ENCODE measurements around the gene MYLIP.

MYLIP gene

DNA sequence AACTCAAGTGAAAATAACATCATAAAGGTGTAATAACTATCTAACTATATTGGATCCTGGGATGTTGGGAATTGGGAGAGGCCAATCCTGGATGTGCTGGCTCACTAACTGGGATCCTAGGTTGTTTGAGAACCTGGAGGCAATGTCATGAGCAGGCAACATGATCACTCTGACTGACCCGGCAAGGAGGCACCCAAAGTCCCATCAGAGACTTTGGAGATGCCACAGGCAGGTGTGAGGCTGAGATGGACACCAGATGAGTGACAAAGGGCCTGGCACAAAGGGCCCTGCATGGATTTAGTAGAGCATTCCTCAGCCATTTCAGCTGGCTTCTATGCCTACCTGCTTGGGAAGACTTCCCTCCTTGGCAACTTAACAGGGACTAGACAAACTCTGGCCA, 38.4 kb upstream of the MYLIP start:
- TF ChIP-seq, protein P1, sequence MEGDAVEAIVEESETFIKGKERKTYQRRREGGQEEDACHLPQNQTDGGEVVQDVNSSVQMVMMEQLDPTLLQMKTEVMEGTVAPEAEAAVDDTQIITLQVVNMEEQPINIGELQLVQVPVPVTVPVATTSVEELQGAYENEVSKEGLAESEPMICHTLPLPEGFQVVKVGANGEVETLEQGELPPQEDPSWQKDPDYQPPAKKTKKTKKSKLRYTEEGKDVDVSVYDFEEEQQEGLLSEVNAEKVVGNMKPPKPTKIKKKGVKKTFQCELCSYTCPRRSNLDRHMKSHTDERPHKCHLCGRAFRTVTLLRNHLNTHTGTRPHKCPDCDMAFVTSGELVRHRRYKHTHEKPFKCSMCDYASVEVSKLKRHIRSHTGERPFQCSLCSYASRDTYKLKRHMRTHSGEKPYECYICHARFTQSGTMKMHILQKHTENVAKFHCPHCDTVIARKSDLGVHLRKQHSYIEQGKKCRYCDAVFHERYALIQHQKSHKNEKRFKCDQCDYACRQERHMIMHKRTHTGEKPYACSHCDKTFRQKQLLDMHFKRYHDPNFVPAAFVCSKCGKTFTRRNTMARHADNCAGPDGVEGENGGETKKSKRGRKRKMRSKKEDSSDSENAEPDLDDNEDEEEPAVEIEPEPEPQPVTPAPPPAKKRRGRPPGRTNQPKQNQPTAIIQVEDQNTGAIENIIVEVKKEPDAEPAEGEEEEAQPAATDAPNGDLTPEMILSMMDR (IDR thresholded peaks at IDR 0.05; ENCODE audit: insufficient read depth, low read length, poor library complexity, severe bottlenecking), result no peak
- TF ChIP-seq EZH2phosphoT487 (conservative IDR thresholded peaks at IDR 0.05; ENCODE audit: low read length), result no peak
- H3K79me2 ChIP-seq (ENCODE audit: insufficient read depth, low read length), result no peaks in the 10 kb centered on the region
- H3K36me3 ChIP-seq (ENCODE audit: low read length), result no peaks in the 10 kb centered on the region
- no peak overlapping the region for H2AFZ ChIP-seq (ENCODE audit: low read depth, low read length, severe bottlenecking)
- H3K9ac ChIP-seq (ENCODE audit: low read length), result no peak overlapping the region
- no peak overlapping the region for H3K4me3 ChIP-seq (ENCODE audit: insufficient read depth, low read length, poor library complexity, severe bottlenecking)
- H4K20me1 ChIP-seq (ENCODE audit: low read depth, low read length), result no peaks in the 10 kb centered on the region
- no peaks in the 10 kb centered on the region for H3F3A ChIP-seq (ENCODE audit: insufficient read depth)
- H3K27me3 ChIP-seq (ENCODE audit: low read length), result no peaks in the 10 kb centered on the region
- no peak overlapping the region for H3K4me2 ChIP-seq (ENCODE audit: low read depth, low read length, poor library complexity, severe bottlenecking)
- no peaks in the 10 kb centered on the region for H3K9me2 ChIP-seq (replicated peaks; ENCODE audit: insufficient read depth, low read length)
- H3K9me3 ChIP-seq (ENCODE audit: insufficient read depth, low read length), result no peaks in the 10 kb centered on the region
- no peak overlapping the region for H3K27ac ChIP-seq (ENCODE audit: low read depth, low read length)

DNA sequence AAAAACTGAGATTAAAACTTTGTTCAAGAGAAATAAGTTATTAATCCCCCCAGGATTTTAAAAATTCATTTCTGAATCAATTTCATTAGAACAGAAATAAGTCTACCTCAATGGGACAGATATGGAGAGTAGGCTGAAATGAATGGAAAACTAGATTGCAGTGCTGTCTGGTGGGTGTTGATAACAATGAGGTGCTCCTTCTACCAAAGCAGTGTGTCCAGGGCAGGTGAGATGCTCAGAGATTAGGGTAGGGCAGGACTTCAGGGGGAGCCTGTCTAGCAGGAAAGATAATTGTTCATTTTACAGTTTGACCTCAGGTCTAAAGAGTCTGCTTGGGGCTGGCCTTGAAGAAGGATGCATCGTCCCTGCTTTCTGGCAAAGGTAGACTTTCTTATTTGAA, 38.0 kb upstream of the MYLIP start:
- no peaks in the 10 kb centered on the region for H3K36me3 ChIP-seq (ENCODE audit: low read length)
- no peak overlapping the region for H2AFZ ChIP-seq (ENCODE audit: low read depth, low read length, severe bottlenecking)
- H3K9ac ChIP-seq (ENCODE audit: low read length), result no peak overlapping the region
- H3K4me3 ChIP-seq (ENCODE audit: insufficient read depth, low read length, poor library complexity, severe bottlenecking), result no peak overlapping the region
- no peaks in the 10 kb centered on the region for H3K9me3 ChIP-seq (ENCODE audit: insufficient read depth, low read length)
- H3K4me2 ChIP-seq (ENCODE audit: low read depth, low read length, poor library complexity, severe bottlenecking), result no peak overlapping the region
- H3K27ac ChIP-seq (ENCODE audit: low read depth, low read length), result no peak overlapping the region
- no peaks in the 10 kb centered on the region for H4K20me1 ChIP-seq (ENCODE audit: low read depth, low read length)
- no peaks in the 10 kb centered on the region for H3K27me3 ChIP-seq (ENCODE audit: low read length)
- no peaks in the 10 kb centered on the region for H3K79me2 ChIP-seq (ENCODE audit: insufficient read depth, low read length)
- TF ChIP-seq, protein P1 (IDR thresholded peaks at IDR 0.05; ENCODE audit: insufficient read depth, low read length, poor library complexity, severe bottlenecking), result no peak
- TF ChIP-seq EZH2phosphoT487 (conservative IDR thresholded peaks at IDR 0.05; ENCODE audit: low read length), result no peak
- no peaks in the 10 kb centered on the region for H3F3A ChIP-seq (ENCODE audit: insufficient read depth)
- no peaks in the 10 kb centered on the region for H3K9me2 ChIP-seq (replicated peaks; ENCODE audit: insufficient read depth, low read length)

DNA sequence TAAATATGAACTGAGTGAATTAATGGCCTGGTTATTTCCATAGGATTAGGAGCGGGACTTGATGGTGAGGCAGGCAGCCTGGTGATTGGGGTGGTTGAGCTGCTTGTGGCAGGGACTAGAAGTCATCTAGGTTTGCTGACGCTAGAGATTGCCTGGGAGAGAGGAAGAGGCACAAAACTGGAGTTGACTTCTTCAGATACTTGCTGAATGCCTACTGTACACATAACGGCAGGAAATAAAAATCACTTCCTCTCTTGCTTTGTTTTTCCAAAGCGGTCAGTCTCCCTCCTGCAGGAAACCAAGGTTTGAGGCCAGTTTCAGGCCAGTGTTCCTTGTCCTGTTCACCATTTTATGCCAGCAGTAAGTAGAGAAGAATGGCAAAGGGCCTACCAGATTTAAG, 36.7 kb upstream of the MYLIP start:
- Histone ChIP-seq H3K9ac (ENCODE audit: low read length) (no peak overlapping the region), H3K9me3 (ENCODE audit: insufficient read depth, low read length) (no peaks in the 10 kb centered on the region), H3K27ac (ENCODE audit: low read depth, low read length) (no peak overlapping the region), H3K4me3 (ENCODE audit: insufficient read depth, low read length, poor library complexity, severe bottlenecking) (no peak overlapping the region), H3K36me3 (ENCODE audit: low read length) (no peaks in the 10 kb centered on the region), H3K79me2 (ENCODE audit: insufficient read depth, low read length) (no peaks in the 10 kb centered on the region), H4K20me1 (ENCODE audit: low read depth, low read length) (no peaks in the 10 kb centered on the region), H3K27me3 (ENCODE audit: low read length) (no peaks in the 10 kb centered on the region), H3K9me2 (replicated peaks; ENCODE audit: insufficient read depth, low read length) (no peaks in the 10 kb centered on the region), H3K4me2 (ENCODE audit: low read depth, low read length, poor library complexity, severe bottlenecking) (no peak overlapping the region), H2AFZ (ENCODE audit: low read depth, low read length, severe bottlenecking) (no peak overlapping the region), H3F3A (ENCODE audit: insufficient read depth) (no peaks in the 10 kb centered on the region)
- TF ChIP-seq EZH2phosphoT487 (conservative IDR thresholded peaks at IDR 0.05; ENCODE audit: low read length), result no peak
- TF ChIP-seq, protein P1 (IDR thresholded peaks at IDR 0.05; ENCODE audit: insufficient read depth, low read length, poor library complexity, severe bottlenecking), result no peak
